Coronary artery (tissue), 2 donors: ENCODE measurements around the gene TGOLN2.
A peak's percentile ranks its signal among the peaks of the same experiment; 100 is the strongest.
"Not testable (repeated sequence)": the region's sequence is repeated elsewhere in the genome, so short reads cannot be mapped to it uniquely, and the experiment has no call there.

Source experiments
- DNase-seq: peaks from one replicate; pipeline ENCODE4 v3.0.0-alpha.2; 2017; ENCODE audit warnings: low spot score
- H3K27ac ChIP-seq, 2 donors: fragments of 200-600 bp; sonication (generic); one replicate each; pipeline ENCODE4 v1.5.1; 2016 to 2019
- H3K4me3 ChIP-seq: fragments of 200-600 bp; sonication (generic); 2 replicates; pipeline ENCODE4 v1.5.1; 2016; ENCODE audit warnings: mild to moderate bottlenecking, moderate library complexity
- TF ChIP-seq, protein P1 (sequence below): fragments of 200-600 bp; sonication (generic); IDR thresholded peaks from one replicate; pipeline ENCODE4 v1.5.1; 2019; ENCODE audit warnings: antibody characterized with exemption

The TGOLN2 gene

GRCh38 chr2:85367180-85367579 lies 39.4 kb upstream of the TGOLN2 start:
- Histone ChIP-seq H3K27ac (no peak overlapping the region), H3K4me3 (no peak overlapping the region)
- TF ChIP-seq, protein P1, sequence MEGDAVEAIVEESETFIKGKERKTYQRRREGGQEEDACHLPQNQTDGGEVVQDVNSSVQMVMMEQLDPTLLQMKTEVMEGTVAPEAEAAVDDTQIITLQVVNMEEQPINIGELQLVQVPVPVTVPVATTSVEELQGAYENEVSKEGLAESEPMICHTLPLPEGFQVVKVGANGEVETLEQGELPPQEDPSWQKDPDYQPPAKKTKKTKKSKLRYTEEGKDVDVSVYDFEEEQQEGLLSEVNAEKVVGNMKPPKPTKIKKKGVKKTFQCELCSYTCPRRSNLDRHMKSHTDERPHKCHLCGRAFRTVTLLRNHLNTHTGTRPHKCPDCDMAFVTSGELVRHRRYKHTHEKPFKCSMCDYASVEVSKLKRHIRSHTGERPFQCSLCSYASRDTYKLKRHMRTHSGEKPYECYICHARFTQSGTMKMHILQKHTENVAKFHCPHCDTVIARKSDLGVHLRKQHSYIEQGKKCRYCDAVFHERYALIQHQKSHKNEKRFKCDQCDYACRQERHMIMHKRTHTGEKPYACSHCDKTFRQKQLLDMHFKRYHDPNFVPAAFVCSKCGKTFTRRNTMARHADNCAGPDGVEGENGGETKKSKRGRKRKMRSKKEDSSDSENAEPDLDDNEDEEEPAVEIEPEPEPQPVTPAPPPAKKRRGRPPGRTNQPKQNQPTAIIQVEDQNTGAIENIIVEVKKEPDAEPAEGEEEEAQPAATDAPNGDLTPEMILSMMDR, result no peak
- DNase-seq, result peak; percentile 54

GRCh38 chr2:85362653-85363387 lies 35.0 kb upstream of the TGOLN2 start:
- not testable (repeated sequence) for H3K4me3 ChIP-seq, DNase-seq, H3K27ac ChIP-seq

- no peak overlapping the region for H3K27ac ChIP-seq
- TF ChIP-seq, protein P1, result no peak
- DNase-seq, result no peak
- H3K4me3 ChIP-seq, result no peak overlapping the region
These were observed 29.9 kb upstream of the TGOLN2 start for GRCh38 chr2:85357736-85358135.

DNA sequence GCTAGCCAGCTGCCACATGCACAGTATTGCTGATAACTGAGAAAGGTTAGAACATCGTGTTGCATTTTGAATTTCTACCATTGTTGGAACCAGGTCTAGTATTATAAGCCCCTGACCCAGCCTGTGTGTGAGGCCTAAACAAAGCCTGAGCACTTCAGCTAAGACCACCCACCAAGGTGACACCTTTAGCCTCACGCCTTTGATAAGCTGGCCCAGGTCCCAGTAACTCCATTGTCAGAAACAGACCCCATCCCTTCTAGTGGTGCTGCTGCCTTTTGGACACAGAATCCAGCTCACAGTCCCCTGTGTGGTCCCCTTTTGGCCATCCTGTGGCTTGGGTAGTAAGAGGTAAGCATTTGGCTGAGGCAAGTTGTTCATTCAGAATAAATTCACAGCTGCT lies 28.4 kb upstream of the TGOLN2 start:
- Histone ChIP-seq H3K27ac (no peak overlapping the region), H3K4me3 (no peak overlapping the region)
- TF ChIP-seq, protein P1, result no peak
- DNase-seq, result peak; percentile 33

- no peak for DNase-seq
- TF ChIP-seq, protein P1, result no peak
- H3K27ac ChIP-seq, result no peak overlapping the region
- peak overlapping the region; percentile 92 for H3K4me3 ChIP-seq
These were observed 27.7 kb upstream of the TGOLN2 start for GRCh38 chr2:85355521-85355920.

DNA sequence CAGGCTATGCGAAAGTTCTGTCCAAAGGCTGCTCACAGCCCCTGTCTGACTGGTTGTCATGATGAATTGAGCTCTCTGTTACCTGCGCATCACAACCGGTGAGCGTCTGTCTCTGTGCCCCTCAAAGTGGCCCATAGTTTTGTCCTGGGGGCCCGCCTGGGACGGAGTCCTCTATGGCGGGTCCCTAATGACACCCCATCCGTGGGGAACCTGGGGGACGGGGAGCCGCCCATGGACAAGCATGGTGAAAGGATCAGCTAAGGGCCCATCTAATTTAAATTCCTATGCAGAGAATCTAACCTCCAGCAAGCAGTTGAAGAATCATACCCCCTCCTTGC lies 27.3 kb upstream of the TGOLN2 start:
- Histone ChIP-seq H3K4me3 (peak overlapping the region; percentile 92), H3K27ac (peak overlapping the region; percentile 67 to 94)
- TF ChIP-seq, protein P1, result no peak
- no peak for DNase-seq

DNA sequence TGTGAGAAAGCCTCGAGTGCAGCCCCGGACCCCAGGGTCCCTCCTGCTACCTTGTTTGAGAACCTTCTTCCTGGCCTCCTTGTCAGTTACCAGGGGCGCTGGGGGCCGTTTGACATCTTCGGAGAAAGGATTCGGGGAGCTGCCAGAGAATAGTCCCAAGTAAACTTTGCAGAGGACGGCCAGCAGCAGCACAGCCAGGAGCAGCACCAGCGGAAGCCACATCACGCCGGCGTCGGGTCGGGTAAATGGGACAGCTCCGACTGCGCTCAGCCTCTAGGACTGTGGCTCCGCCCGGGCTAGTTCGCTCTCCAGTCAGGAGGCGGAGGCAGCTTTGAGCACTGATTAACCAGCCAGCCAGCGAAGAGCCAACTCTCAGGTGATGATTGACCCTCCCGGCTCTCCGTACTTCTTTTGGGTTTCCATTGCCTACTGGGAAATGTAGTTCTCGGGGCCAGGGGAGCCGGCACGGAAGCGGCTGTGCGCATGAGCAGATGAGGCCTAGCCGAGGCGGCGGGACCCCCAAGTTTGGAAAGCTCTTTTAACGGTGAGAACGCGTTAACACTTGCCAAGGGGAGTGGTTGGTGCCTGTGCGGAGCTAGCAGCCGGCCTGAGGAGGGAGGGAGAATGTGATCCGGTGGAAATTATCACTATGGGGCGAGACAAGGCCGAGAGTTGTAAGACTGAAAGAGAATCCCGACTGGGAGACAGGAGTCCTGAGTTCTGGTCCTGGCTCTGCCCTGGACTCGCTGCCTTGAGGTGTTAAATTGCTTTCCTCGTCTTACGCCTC lies 26.7 kb upstream of the TGOLN2 start, which contains the start of the genes ELMOD3 and RETSAT:
ELMOD3 (plus strand) TSS at position 484 of the 787 bp plus-strand sequence. CDS start 2,430 bp downstream, outside the sequence.
RETSAT (minus strand) TSS at position 243 of the 787 bp plus-strand sequence; CDS start at position 222, 21 bp downstream.
- DNase-seq, result peak; percentile 99
- TF ChIP-seq, protein P1, result no peak
- H3K4me3 ChIP-seq, result peak within 1 kb of the TSS; percentile 92
- peak within 1 kb of the TSS; percentile 67 to 94 for H3K27ac ChIP-seq
